ENCODE results near the gene TAS2R20. TPM values are rescaled to one million over a fixed set of nuclear protein-coding genes. Genes with fewer than 3 reads are reported as not detected.

Gene TAS2R20
- total RNA-seq, 2 experiments from 2014 or later = 0.54 to 0.60 TPM

- H3K36me3 Mint-ChIP-seq (ENCODE audit: low read depth) = peaks cover 15% of the 10 kb centered on the region
- no peak for DNase-seq
Observed at GRCh38 chr12:10994307-10994706, 3.8 kb downstream of the TAS2R20 start.

DNA sequence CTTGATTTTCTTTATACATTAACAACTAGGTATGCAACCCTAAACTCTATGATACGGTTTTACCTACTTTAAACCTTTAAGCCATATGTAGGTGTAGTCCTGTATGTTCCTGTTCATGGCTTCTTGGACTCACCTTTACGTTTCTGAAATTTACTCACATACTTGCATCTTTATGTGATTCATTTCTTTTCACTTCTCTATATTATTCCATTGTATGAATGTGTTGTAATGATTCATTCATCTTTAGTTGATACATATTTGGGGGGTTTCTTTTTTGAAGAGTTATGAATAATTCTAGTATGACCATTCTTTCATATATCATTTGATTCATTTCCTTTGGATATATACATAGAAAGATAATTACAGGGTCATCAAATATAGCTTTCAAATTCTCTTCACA, 9.0 kb downstream of the TAS2R20 start:
- peaks cover 10% of the 10 kb centered on the region for H3K36me3 Mint-ChIP-seq (ENCODE audit: low read depth)
- peaks cover 3% of the 10 kb centered on the region for H3K9me3 Mint-ChIP-seq
- DNase-seq = no peak
- no peak overlapping the region for H3K4me3 Mint-ChIP-seq
- peaks cover 2% of the 10 kb centered on the region for H3K27me3 Mint-ChIP-seq (ENCODE audit: low read depth)
- intact Hi-C loops (cut with micrococcal nuclease) = no loop called here
- H3K27ac Mint-ChIP-seq = no peak overlapping the region
- peaks cover 8% of the 10 kb centered on the region for H3K4me1 Mint-ChIP-seq (ENCODE audit: low read depth)
- CTCF ChIA-PET = no interaction called here

More at GRCh38 chr12:10994307-10994706, 3.8 kb downstream of the TAS2R20 start:
- H3K27ac Mint-ChIP-seq = no peak overlapping the region
- H3K27me3 Mint-ChIP-seq (ENCODE audit: low read depth) = no peaks in the 10 kb centered on the region
- CTCF ChIA-PET = no interaction called here
- H3K9me3 Mint-ChIP-seq = peaks cover 3% of the 10 kb centered on the region
- intact Hi-C loops (cut with micrococcal nuclease) = no loop called here
- no peak overlapping the region for H3K4me3 Mint-ChIP-seq
- H3K4me1 Mint-ChIP-seq (ENCODE audit: low read depth) = no peaks in the 10 kb centered on the region

DNA sequence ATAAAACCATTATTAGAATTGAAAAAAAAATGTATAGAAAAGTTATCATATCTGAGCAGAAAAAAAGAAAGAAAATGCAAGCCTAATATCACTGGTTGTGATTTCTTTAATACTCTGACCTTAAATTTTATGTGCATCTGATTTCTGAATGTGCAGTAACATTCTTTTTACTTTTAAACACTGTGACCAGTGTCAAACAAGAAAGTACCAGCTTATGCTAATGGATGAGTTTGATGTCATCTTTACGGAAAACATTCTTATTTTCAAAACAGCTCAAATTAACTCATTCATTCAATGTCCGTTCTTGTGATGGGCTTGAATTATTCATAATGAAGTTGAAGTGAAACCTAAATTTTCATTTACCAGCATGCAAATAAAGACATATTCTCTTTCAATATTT, 11.3 kb downstream of the TAS2R20 start, which contains the start of gene TAS2R50:
Gene TAS2R50, minus strand, starts transcription at position 101 of the 400 bp plus-strand sequence. Its CDS starts 52 bp downstream, at position 49.
- no peak within 1 kb of the TSS for H3K27ac Mint-ChIP-seq
- peaks cover 2% of the 10 kb centered on the region for H3K27me3 Mint-ChIP-seq (ENCODE audit: low read depth)
- CTCF ChIA-PET = no interaction called here
- peaks cover 9% of the 10 kb centered on the region for H3K36me3 Mint-ChIP-seq (ENCODE audit: low read depth)
- H3K4me3 Mint-ChIP-seq = no peak within 1 kb of the TSS
- DNase-seq = no peak
- peaks cover 3% of the 10 kb centered on the region for H3K9me3 Mint-ChIP-seq
- intact Hi-C loops (cut with micrococcal nuclease) = no loop called here
- H3K4me1 Mint-ChIP-seq (ENCODE audit: low read depth) = peaks cover 22% of the 10 kb centered on the region

DNA sequence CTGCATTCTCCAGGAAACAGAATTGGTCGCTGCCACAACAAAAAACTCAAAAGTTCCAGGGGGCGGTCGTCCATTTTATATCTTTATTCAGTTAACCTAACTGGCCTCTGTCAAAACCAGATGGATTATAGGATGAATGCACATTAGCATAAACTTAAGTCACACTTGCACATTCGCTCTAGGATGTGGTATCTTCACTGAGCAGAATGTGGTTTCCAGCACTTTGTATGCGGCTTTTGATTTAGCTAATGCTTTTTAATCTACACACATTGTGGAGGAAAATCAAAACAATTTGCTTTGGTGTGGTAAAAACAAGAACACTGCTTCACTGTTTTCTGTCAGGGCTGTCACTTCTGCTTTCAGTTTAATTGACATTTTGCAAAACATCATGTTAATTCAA, 15.9 kb downstream of the TAS2R20 start:
- Mint-ChIP-seq H3K27ac (no peak overlapping the region), H3K36me3 (ENCODE audit: low read depth) (peaks cover 3% of the 10 kb centered on the region)
- intact Hi-C loops (cut with micrococcal nuclease) = loop anchor here (1.0 to 2.0 kb wide), 3 partner anchors 189 to 281 kb away; partner anchors contain the start of gene SMIM10L1

GRCh38 chr12:10974965-10975364, 23.1 kb downstream of the TAS2R20 start:
- Mint-ChIP-seq H3K4me3 (no peak overlapping the region), H3K9me3 (no peaks in the 10 kb centered on the region), H3K4me1 (ENCODE audit: low read depth) (no peaks in the 10 kb centered on the region), H3K36me3 (ENCODE audit: low read depth) (peaks cover 6% of the 10 kb centered on the region), H3K27ac (no peak overlapping the region), H3K27me3 (ENCODE audit: low read depth) (peaks cover 3% of the 10 kb centered on the region)
- no peak for DNase-seq
- intact Hi-C loops (cut with micrococcal nuclease) = no loop called here
- CTCF ChIA-PET = no interaction called here

More for the DNA sequence above, 15.9 kb downstream of the TAS2R20 start:
- Mint-ChIP-seq H3K4me3 (no peak overlapping the region), H3K4me1 (ENCODE audit: low read depth) (peaks cover 19% of the 10 kb centered on the region), H3K27me3 (ENCODE audit: low read depth) (peaks cover 9% of the 10 kb centered on the region), H3K9me3 (no peaks in the 10 kb centered on the region)
- DNase-seq = peak; percentile 74
- CTCF ChIA-PET = no interaction called here

DNA sequence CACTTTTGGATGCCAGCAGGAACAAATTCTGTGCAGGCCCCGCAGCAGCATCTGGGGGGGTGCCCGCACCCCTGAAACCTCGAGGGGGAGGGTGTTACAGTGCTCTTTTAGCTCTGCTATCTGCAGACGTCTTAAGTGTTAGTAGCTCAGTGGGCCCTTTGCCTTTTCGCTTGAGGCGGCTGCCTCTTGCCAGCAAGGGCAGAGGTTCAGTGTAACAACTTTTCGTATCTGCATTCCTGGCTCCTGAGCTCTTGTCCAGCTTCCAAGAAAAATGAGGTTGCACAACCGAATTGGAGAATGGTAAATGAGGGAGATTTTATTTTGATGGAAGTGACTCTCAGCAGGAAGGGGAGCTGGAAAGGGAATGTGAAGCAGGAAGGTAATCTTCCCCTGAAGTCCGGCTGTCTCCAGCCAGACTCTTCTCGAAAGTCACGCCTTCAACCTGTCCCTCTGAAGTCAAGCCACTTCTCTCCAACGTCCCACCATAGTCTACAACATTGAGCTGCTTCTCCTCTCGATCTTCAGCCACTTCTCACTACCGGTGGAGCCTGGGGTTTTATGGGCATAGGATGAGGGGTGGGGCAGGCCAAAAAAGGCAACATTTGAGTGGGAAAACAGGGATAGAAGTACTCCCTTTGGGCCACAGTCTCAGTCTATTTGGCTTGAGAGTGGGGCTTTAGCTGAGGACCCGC, 29.2 kb downstream of the TAS2R20 start:
- DNase-seq = no peak
- Mint-ChIP-seq H3K36me3 (ENCODE audit: low read depth) (peaks cover 12% of the 10 kb centered on the region), H3K4me1 (ENCODE audit: low read depth) (no peaks in the 10 kb centered on the region), H3K27ac (no peak overlapping the region), H3K27me3 (ENCODE audit: low read depth) (no peaks in the 10 kb centered on the region), H3K9me3 (no peaks in the 10 kb centered on the region), H3K4me3 (no peak overlapping the region)
- intact Hi-C loops (cut with micrococcal nuclease) = no loop called here
- CTCF ChIA-PET = no interaction called here

DNA sequence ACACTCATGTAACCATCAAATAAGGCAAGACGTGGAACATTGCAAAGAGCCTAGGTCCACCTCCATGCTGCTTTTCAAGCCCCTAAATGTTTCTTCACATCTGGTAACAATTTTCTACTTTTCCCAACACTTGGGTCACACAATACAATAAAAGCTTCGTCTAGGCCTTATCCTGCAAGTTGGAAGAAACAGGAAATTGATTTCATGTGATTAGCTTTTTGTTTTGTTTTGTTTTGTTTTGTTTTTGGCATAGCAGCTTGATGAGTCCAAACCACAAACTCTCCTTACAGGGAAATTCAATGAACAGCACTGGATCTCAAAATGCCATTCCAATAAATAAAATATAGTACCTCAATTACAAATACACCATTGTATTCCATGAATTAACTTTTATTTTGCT, 30.7 kb downstream of the TAS2R20 start:
- intact Hi-C loops (cut with micrococcal nuclease) = no loop called here
- Mint-ChIP-seq H3K27ac (no peak overlapping the region), H3K4me3 (no peak overlapping the region), H3K9me3 (no peaks in the 10 kb centered on the region), H3K4me1 (ENCODE audit: low read depth) (peaks cover under 1% of the 10 kb centered on the region), H3K27me3 (ENCODE audit: low read depth) (no peaks in the 10 kb centered on the region), H3K36me3 (ENCODE audit: low read depth) (peaks cover 14% of the 10 kb centered on the region)
- CTCF ChIA-PET = no interaction called here
- DNase-seq = no peak

DNA sequence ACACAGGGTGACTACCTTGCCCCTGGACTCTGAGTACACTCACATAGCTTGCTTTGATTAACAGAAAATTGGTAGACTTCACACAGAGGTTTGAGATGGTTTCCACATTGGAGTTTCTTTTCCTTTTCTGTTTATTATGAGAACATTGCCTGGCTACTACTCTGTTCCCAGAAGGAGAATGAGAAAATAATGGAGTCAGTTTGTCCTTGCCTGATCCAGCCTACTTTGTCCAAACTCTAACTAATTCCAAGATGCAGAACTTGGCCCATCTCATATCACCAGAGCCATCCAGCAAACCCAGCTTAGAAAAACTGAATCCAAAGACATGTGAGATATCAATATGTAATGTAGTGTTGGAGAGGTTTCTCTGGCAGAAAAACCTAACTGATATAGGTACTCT, 31.8 kb downstream of the TAS2R20 start:
- CTCF ChIA-PET = no interaction called here
- Mint-ChIP-seq H3K36me3 (ENCODE audit: low read depth) (peaks cover 16% of the 10 kb centered on the region), H3K27me3 (ENCODE audit: low read depth) (no peaks in the 10 kb centered on the region), H3K4me3 (no peak overlapping the region), H3K27ac (no peak overlapping the region), H3K9me3 (no peaks in the 10 kb centered on the region), H3K4me1 (ENCODE audit: low read depth) (peaks cover 8% of the 10 kb centered on the region)
- DNase-seq = no peak
- intact Hi-C loops (cut with micrococcal nuclease) = no loop called here

DNA sequence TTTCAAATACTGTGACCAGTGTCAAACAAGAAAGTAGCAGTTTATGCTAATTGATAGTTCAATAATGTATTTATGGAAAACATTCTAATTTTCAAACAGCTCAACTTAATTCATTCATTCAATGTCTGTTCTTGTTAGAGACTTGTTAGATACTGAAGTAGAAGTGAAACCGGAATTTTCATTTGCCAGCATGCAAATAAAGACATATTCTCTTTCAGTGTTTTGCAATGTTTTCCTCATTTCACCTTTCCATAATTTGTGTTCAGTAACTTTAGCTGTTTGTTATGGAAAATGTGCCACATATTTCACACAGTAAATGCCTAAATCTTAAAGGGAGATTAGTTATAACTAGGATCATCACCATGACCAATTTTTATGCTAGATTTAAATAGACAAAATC, 32.6 kb downstream of the TAS2R20 start:
- CTCF ChIA-PET = no interaction called here
- intact Hi-C loops (cut with micrococcal nuclease) = no loop called here
- Mint-ChIP-seq H3K9me3 (no peaks in the 10 kb centered on the region), H3K27me3 (ENCODE audit: low read depth) (no peaks in the 10 kb centered on the region), H3K4me1 (ENCODE audit: low read depth) (peaks cover 15% of the 10 kb centered on the region), H3K27ac (no peak overlapping the region), H3K36me3 (ENCODE audit: low read depth) (peaks cover 16% of the 10 kb centered on the region), H3K4me3 (no peak overlapping the region)
- no peak for DNase-seq

GRCh38 chr12:10960211-10960610, 37.9 kb downstream of the TAS2R20 start:
- intact Hi-C loops (cut with micrococcal nuclease) = loop anchor here (1.0 kb wide), 1 partner anchor 526 kb away; no protein-coding TSS in a partner anchor
- no peaks in the 10 kb centered on the region for H3K27me3 Mint-ChIP-seq (ENCODE audit: low read depth)
- peaks cover 22% of the 10 kb centered on the region for H3K4me1 Mint-ChIP-seq (ENCODE audit: low read depth)
- no peak overlapping the region for H3K4me3 Mint-ChIP-seq
- peaks cover 9% of the 10 kb centered on the region for H3K9me3 Mint-ChIP-seq
- H3K27ac Mint-ChIP-seq = no peak overlapping the region
- CTCF ChIA-PET = interaction anchor here (1.6 kb wide), 1 partner anchor 240 kb away, joined by 5 read pairs; no protein-coding TSS in a partner anchor
- DNase-seq = no peak
- H3K36me3 Mint-ChIP-seq (ENCODE audit: low read depth) = peaks cover 19% of the 10 kb centered on the region

GRCh38 chr12:10959804-10960203, 38.3 kb downstream of the TAS2R20 start:
- H3K27me3 Mint-ChIP-seq (ENCODE audit: low read depth) = no peaks in the 10 kb centered on the region
- H3K27ac Mint-ChIP-seq = no peak overlapping the region
- DNase-seq = peak; percentile 10
- H3K9me3 Mint-ChIP-seq = peaks cover 9% of the 10 kb centered on the region
- no peak overlapping the region for H3K4me3 Mint-ChIP-seq
- CTCF ChIA-PET = interaction anchor here (1.6 kb wide), 1 partner anchor 240 kb away, joined by 5 read pairs; no protein-coding TSS in a partner anchor
- H3K36me3 Mint-ChIP-seq (ENCODE audit: low read depth) = peaks cover 22% of the 10 kb centered on the region
- peaks cover 22% of the 10 kb centered on the region for H3K4me1 Mint-ChIP-seq (ENCODE audit: low read depth)
- intact Hi-C loops (cut with micrococcal nuclease) = loop anchor here (1.0 kb wide), 1 partner anchor 526 kb away; no protein-coding TSS in a partner anchor

GRCh38 chr12:10957741-10958140, 40.4 kb downstream of the TAS2R20 start:
- Mint-ChIP-seq H3K27me3 (ENCODE audit: low read depth) (no peaks in the 10 kb centered on the region), H3K36me3 (ENCODE audit: low read depth) (peaks cover 37% of the 10 kb centered on the region), H3K4me3 (no peak overlapping the region), H3K9me3 (peaks cover 13% of the 10 kb centered on the region), H3K27ac (no peak overlapping the region), H3K4me1 (ENCODE audit: low read depth) (peaks cover 22% of the 10 kb centered on the region)
- intact Hi-C loops (cut with micrococcal nuclease) = no loop called here
- DNase-seq = no peak
- CTCF ChIA-PET = no interaction called here

DNA sequence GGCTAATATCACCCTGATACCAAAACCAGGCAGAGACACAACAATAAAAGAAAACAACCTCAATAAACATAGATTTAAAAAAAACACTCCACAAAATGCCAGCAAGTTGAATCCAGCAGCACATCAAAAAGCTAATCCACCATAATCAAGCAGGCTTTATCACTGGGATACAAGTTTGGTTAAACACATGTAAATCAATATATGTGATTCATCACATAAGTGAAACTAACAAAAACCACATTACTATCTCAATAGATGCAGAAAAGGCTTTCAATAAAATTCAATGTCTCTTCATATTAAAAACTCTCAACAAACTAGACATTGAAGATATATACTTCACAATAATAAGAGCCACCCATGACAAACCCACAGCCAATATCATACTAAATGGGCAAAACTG, 42.0 kb downstream of the TAS2R20 start:
- H3K9me3 Mint-ChIP-seq = peaks cover 13% of the 10 kb centered on the region
- CTCF ChIA-PET = no interaction called here
- peaks cover 12% of the 10 kb centered on the region for H3K4me1 Mint-ChIP-seq (ENCODE audit: low read depth)

More for the DNA sequence above, 42.0 kb downstream of the TAS2R20 start:
- Mint-ChIP-seq H3K4me3 (no peak overlapping the region), H3K36me3 (ENCODE audit: low read depth) (peaks cover 37% of the 10 kb centered on the region), H3K27ac (no peak overlapping the region), H3K27me3 (ENCODE audit: low read depth) (no peaks in the 10 kb centered on the region)
- no peak for DNase-seq
- intact Hi-C loops (cut with micrococcal nuclease) = no loop called here

All from activated naive CD4-positive, alpha-beta T cell treated with anti-CD3 and anti-CD28 coated beads for 36 hours (primary cell).